ENCODE data around the gene ARHGEF35. TPM values are rescaled to one million over a fixed set of nuclear protein-coding genes. Genes with fewer than 3 reads are reported as not detected.
"Not testable (repeated sequence)": the region's sequence is repeated elsewhere in the genome, so short reads cannot be mapped to it uniquely, and the experiment has no call there.

ARHGEF35 gene
- 1.6 TPM for polyA plus RNA-seq (2013, experiment 1 of 2; ENCODE audit: insufficient read length)
- 1.7 TPM for polyA plus RNA-seq (2013, experiment 2 of 2; ENCODE audit: insufficient read length)

- not testable (repeated sequence) for DNase-seq
These were observed at the start of gene ARHGEF35 for GRCh38 chr7:144195212-144195872. ARHGEF35 (minus strand) TSS chr7:144195833; CDS start chr7:144188383, 7,450 bp downstream.

GRCh38 chr7:144245372-144245771, 49.7 kb upstream of the ARHGEF35 start:
- DNase-seq = not testable (repeated sequence)

DNA sequence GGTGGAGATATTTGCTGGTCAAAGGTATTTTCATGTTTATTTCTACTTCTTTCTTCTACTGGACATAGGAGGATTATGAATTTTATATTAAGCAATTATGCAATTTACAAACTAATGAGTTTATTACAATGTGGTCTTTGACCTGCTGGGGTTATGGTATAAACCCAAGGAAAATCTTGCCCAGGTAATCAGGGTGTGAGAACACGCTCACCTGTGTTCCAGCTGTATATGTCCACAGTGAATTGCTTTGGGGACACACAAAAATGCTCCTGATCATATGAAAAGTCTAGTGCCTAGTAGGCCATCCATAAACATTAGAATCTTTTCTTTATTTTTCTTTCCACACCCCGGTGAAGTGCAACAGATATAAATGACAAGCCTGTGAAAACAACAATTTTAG, 43.7 kb upstream of the ARHGEF35 start, which contains the start of gene OR2A42:
OR2A42 (minus strand) TSS at position 241 of the 400 bp plus-strand sequence. CDS start 6,762 bp downstream, outside the sequence.
- DNase-seq = not testable (repeated sequence)

DNA sequence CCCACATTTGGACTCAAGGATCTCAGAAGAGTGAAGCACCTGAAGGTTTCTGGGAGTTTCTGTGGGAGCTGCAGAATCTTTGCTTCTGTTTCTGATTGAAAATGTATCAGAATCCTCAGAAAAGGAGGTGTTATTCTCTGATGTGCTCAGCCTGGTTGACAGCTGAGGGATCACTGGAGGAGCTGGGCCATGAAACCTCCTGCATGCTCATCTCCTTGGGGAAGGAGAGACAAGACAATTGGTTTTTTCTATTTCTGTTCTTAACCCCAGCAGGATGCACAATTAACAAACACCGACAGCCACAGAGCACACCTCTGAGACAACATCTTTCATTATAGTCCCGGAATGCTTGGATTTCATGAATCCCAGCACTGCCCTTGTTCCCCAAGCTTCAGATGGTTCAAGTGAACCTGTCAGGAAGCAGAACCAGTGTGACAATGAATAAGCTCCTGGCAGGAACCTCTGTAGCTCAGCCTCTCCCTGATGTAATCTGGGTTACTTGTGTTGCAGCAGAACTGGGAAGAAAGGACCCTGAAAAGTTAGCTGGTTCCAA, 43.0 kb upstream of the ARHGEF35 start:
- not testable (repeated sequence) for DNase-seq

GRCh38 chr7:144233039-144233438, 37.4 kb upstream of the ARHGEF35 start:
- not testable (repeated sequence) for DNase-seq

- DNase-seq = not testable (repeated sequence)
These were observed 35.4 kb upstream of the ARHGEF35 start for GRCh38 chr7:144231027-144231426.

GRCh38 chr7:144228810-144229209, 33.2 kb upstream of the ARHGEF35 start:
- not testable (repeated sequence) for DNase-seq

DNA sequence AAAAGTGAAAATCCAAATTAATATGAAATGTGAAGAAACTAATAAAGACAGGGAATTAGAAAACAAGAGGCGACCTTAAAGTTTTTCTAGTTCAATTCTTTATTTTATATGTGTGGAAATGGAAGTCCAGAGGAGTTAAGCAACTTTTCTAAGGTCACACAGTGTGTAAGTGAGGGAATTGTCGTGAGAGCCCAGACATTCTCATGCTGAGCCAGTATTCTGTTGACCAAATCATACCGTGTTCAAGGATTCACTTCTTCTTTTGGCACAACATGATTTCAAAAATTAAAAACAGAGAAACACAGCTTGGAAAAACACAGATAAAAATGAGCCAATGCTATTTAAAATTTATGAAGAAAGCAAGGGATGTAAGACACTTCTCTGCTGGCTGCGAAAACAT, 31.2 kb upstream of the ARHGEF35 start:
- DNase-seq = not testable (repeated sequence)

DNA sequence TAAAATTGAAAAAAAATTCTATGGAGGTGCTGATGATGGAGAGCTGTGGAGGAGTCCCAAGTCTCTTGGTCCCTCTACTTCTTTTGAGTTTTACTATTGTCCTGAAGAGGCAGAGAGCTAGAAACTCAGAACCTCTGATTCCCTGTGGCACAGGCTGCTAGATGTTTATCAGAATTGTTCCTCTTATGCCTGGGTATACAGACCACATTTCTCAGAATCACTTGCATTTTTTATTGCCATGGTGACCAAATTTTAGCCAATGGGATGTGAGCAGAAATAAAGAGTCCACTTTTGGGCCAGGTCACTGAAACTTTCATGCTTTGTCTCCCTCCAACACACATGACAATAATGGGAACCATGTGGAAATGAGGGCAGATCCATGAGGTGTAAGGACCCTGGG, 28.0 kb upstream of the ARHGEF35 start:
- not testable (repeated sequence) for DNase-seq

GRCh38 chr7:144220531-144220930, 24.9 kb upstream of the ARHGEF35 start:
- DNase-seq = not testable (repeated sequence)

DNA sequence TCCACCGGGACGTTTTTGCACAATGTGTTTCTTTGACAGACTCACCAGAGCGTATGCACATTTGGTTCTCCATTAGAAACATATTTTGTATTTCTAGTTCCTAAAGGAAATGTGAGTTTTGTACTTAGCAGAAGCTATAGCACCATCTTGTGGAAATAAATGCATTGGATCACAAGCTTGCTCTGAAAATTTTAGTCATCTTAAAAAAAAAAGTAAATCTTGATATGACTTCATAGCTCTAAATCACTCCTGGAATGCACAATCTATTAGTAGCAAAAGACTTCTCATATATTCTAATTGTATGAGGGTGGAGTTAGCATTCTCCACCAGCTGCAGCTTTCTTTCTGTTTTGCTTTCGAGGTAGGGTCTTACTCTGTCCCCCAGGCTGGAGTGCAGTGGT, 23.5 kb upstream of the ARHGEF35 start:
- not testable (repeated sequence) for DNase-seq

- DNase-seq = not testable (repeated sequence)
These were observed 22.9 kb upstream of the ARHGEF35 start for GRCh38 chr7:144218581-144218980.

DNA sequence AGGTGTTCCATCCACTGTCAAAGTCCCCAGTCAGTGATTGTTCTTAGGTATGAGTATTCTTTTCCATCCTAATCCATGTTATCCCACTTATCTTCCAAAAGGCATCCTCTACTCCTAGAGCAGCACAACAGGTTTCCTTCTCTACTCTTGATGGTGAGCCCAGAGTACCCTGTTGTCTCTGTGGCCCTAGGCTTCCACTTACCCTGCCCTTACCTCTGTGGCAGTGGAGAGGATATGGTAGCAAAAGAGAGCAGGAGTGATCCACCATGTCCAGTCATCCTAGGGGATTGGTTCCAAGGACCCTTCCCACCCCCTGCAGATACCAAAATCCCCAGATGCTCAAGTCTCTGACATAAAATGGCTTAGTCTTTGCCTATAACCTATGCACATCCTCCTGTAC, 21.6 kb upstream of the ARHGEF35 start:
- not testable (repeated sequence) for DNase-seq

DNA sequence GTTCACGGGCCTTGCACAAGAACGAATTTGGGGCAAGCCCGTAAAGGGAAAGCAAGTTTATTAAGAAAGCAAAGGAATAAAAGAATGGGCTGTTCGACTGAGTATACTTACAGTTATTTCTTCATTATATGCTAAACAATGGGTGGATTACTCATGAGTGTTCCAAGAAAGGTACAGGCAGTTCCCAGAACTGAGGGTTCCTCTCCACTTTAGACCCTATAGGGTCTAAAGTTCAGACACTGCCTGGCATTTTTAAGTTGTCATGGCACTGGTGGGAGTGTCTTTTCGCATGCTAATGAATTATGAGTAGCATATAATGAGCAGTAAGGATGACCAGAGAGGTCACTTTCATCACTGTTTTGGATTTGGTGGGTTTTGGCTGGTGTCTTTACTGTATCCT, 9.7 kb upstream of the ARHGEF35 start:
- DNase-seq = not testable (repeated sequence)

- DNase-seq = not testable (repeated sequence)
These were observed 7.5 kb upstream of the ARHGEF35 start for GRCh38 chr7:144203086-144203485.

DNA sequence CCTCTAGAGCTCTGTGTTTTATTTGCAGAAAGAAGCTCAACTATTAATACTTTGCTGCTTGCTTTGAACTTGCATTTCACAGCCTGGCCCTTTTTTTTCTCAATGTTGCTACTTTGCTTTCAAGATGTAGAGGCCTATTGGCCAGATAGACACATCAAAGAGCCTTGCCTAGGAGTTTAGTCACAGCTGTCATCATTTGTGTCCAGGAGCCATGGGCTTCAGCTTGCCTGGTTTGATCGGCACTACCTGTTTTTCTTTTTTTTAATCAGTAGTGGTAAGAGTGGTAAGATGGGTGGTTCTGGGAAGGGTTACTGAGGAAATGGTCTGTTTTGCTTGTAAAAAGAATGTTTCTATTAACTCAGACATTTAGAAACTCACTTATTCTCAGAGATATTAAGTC, 6.3 kb upstream of the ARHGEF35 start:
- not testable (repeated sequence) for DNase-seq

GRCh38 chr7:144198934-144199333, 3.3 kb upstream of the ARHGEF35 start:
- not testable (repeated sequence) for DNase-seq

GRCh38 chr7:144194453-144194852, 1.2 kb downstream of the ARHGEF35 start:
- DNase-seq = not testable (repeated sequence)

GRCh38 chr7:144193782-144194181, 1.9 kb downstream of the ARHGEF35 start:
- not testable (repeated sequence) for DNase-seq

DNA sequence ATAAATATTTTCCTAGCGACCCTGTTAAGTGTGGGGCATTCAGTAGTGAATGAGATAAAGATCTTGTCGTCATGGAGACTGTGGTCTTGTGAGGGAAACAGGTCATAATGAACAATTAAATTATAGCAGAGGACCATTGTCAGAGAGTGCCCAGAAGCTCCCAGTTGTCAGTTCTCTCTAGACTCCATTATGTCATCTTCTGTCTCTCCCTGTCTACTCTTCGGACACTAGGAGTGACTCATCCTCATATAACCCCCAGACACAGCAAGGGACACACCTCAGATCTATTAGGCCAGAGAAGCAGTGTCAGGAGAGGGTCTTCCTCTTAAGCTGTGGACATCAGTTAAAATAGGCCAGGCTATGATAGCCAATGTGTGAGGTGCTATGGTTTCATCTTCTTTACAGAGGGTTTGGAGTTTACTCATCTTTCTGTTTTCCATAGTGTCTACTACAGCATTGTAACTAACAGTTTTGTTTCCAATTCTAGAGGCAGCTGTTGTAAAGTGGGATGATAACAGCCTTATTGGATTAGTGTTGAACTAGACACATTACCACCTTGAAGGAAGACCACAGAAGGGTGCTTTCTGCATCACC, 7.0 kb downstream of the ARHGEF35 start:
- not testable (repeated sequence) for DNase-seq

- DNase-seq = not testable (repeated sequence)
These were observed 7.8 kb downstream of the ARHGEF35 start for GRCh38 chr7:144187848-144188247.

GRCh38 chr7:144183166-144183565, 12.5 kb downstream of the ARHGEF35 start, which contains the start of gene CTAGE4:
CTAGE4 (plus strand) TSS chr7:144183466; CDS start chr7:144183504, 38 bp downstream.
- not testable (repeated sequence) for DNase-seq

DNA sequence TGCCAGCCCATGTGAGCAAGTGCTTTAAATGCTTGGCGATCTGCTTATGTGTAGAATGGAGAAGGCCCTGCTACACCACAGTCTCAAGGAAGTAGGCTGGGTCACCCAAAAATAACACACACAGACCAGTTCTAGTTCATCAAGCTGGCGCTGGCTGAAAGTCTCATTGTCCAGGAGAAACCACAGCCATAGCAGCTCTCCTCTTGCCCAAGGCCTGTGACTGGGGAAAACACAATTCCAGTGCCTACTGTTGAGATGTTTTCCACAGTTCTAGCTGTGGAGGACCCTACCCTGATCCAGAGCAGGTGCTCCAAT, 16.5 kb downstream of the ARHGEF35 start:
- not testable (repeated sequence) for DNase-seq
